ENCODE measurements around the gene SH3PXD2B.

DNA sequence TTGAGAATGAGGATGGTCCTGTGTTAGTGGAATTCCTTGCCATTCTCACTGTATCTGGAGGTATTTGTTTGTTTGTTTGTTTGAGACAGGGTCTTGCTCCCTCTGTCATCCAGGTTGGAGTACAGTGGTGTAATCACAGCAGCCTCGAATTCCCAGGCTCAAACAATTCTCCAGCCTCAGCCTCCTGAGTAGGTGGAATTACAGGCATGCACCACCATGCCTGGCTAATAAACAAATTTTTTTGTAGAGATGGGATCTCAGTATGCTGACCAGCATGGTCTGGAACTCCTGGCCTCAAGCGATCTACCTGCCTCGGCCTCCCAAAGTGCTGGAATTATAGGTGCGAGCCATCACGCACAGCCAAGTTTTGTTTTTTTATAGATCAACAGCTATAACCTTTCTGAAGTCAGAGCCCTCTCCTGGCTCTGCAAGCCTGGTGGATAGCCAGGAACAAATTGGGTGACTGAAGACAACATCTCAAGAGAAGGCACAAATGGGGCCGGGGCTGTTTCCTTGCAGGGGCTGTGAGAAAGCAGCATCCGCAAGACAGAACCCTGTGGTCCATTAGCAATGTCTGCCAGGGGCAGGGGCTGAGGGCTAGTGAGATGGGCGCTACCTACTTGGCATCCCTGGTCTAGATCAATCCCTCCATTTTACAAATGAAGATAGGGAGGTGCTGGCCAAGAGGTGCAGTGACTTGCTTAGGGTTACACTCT lies 18.8 kb downstream of the SH3PXD2B start:
- TF ChIP-seq CTCF (IDR thresholded peaks at IDR 0.05) = no peak
- TF ChIP-seq ZFX (IDR thresholded peaks at IDR 0.05; ENCODE audit: borderline replicate concordance) = no peak

All from 22Rv1 (cell line).